Measurements from ENCODE around the gene NUDT16.
A peak's percentile ranks its signal among the peaks of the same experiment; 100 is the strongest.

The NUDT16 gene

DNA sequence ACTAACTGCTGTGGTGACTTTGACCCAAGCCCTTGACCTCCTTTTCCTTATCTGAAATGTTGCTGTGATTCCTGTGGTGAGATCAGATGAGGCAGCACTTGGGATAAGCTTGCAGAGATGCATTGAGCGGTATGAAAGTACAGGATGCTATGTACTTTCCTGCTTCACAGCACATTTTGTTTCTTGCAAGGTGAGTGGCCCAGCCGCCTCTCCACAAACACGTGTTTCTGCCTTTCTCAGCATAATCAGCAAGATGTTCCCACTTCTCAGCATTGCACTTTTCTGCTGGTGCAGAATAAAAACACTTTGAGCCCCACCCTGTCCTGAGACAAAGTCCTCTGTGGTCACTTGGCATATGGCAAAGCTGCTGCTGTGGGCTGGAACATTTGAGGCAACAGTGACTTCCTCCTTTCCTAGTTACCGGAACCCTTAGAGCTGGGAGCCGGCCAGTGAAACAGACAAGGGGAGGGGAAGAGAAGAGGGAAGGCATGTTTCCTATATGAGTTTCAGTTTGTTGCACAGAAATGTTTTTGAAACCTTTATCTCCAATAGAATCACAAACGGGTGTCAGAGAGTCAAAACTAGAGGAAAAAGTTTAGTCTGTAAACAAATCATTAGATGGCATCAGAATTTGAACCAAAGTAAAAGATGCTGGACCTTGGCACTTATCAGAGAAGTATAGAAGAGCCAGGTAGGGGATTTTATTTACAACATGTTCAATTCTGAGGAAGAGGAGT lies 5.0 kb downstream of the NUDT16 start:
- no peak for DNase-seq (ENCODE audit: low read depth)

- DNase-seq (ENCODE audit: low read depth), result no peak
These were observed 6.4 kb downstream of the NUDT16 start for GRCh38 chr3:131387796-131388489.

DNA sequence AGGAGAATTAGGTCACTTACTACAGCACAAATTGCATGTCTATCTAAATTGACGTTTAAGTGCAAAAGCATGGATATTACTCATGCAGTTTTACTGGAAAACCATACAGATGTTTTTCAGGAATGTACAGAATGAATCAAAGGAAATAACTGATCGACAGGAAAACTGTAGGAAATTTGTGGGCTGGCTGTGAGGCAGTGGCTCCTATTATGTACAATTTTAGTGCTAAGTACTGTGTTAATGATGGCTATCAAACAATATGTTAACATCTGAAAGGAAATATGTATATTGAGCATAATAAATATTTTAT lies 6.9 kb downstream of the NUDT16 start:
- DNase-seq (ENCODE audit: low read depth), result no peak

GRCh38 chr3:131390331-131390730 lies 8.8 kb downstream of the NUDT16 start:
- no peak for DNase-seq (ENCODE audit: low read depth)

DNA sequence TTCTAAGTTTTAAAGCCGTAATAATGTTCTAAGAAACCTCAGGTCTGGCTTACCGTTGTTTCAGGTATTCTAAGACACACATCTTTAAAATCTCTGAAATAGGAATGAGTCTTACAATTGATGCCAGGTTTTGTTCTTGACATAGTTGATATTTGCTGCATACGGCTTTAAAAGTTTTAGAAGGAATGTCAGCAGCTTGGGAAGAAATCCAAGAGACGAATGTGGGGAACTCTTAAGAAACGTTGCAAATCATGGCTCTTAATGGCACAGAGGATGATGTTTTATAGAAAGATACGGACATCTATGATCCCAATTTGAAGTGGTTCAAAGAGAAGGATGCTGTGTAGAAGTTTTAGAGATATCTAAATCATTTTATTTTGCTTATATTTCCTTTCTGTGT lies 11.5 kb downstream of the NUDT16 start:
- DNase-seq (ENCODE audit: low read depth), result no peak

DNA sequence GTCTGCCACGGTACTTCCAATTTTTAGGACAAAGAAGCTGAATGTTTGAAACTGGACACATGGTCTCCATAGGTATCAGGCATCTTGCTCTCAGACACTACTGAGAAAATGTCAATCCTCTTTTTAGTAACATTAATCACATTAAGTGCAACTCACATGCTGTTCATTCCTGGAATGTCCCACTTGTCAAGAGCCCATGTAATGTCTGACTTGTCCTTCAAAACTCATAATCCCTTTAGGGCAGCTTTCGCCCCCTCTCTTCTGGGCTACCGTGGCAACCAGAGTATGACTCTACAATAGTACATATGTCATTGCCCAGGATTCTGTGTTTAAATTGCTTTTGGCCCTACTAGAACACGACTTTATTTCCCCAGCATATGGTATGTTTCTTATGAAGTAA lies 12.3 kb downstream of the NUDT16 start:
- no peak for DNase-seq (ENCODE audit: low read depth)

DNA sequence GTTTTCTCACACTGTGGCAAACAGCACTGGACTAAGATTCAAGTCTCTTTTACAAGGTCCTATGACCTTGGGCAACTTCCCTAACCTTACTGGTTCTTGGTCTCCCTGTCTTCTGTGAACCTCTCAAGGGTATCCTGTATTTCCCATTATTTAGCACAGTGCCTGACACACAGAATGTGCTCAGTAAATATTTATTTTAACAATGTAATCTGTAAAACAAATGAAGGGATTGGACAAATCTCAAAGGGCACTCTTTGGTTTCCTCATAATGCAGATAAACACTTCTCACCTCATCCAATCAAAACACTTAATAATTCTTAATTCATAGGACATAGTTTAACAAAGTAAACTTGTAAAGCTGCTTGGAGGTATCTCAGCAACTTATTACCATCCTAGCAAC lies 12.8 kb downstream of the NUDT16 start:
- no peak for DNase-seq (ENCODE audit: low read depth)

GRCh38 chr3:131396170-131396569 lies 14.6 kb downstream of the NUDT16 start:
- no peak for DNase-seq (ENCODE audit: low read depth)

- DNase-seq (ENCODE audit: low read depth), result no peak
These were observed 16.3 kb downstream of the NUDT16 start for GRCh38 chr3:131397889-131398288.

- no peak for DNase-seq (ENCODE audit: low read depth)
These were observed 20.4 kb downstream of the NUDT16 start for GRCh38 chr3:131401978-131402377.

- peak; percentile 23 for DNase-seq (ENCODE audit: low read depth)
These were observed 20.9 kb downstream of the NUDT16 start for GRCh38 chr3:131402391-131403039.

GRCh38 chr3:131403216-131403895 lies 21.8 kb downstream of the NUDT16 start:
- no peak for DNase-seq (ENCODE audit: low read depth)

GRCh38 chr3:131405411-131405810 lies 23.8 kb downstream of the NUDT16 start:
- no peak for DNase-seq (ENCODE audit: low read depth)

DNA sequence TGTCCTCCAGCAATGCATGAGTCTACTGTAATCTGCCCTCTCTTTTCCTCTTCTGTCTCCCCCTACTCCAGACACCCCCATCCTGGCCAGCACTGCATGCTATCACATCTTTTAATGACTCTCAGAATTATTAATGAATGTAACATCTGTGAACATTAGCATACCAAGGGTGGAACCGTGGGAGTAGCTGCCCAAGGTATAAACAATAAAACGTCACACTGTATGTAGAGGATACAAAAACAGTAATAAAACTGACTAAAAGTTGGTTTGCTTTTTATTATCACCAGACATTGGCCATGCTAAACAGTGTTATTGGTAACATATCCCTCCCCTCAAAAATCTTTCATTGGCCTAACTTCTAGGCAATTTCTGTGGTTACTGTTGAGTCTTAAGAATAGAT lies 24.7 kb downstream of the NUDT16 start:
- no peak for DNase-seq (ENCODE audit: low read depth)

- DNase-seq (ENCODE audit: low read depth), result no peak
These were observed 36.2 kb downstream of the NUDT16 start for GRCh38 chr3:131417751-131418150.

DNA sequence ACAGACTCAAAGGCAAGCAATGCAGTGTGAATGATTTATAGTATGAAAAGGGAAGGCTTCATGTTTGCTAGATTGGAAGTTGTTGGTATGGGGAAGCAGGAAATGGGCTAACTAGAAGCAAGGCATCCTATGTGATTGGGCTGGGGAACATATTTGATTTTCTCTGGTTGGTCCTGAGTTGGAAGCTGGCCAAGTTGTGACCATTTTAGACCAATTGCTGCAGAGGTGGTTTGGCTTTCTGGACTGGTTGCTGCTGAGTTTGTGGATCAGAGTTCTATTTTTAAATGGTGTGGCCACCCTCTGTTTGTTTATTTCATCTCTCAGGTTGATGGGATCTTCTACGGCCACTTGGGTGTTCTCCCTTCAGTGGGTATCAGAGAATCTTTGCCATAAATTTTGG lies 39.7 kb downstream of the NUDT16 start:
- DNase-seq (ENCODE audit: low read depth), result no peak

DNA sequence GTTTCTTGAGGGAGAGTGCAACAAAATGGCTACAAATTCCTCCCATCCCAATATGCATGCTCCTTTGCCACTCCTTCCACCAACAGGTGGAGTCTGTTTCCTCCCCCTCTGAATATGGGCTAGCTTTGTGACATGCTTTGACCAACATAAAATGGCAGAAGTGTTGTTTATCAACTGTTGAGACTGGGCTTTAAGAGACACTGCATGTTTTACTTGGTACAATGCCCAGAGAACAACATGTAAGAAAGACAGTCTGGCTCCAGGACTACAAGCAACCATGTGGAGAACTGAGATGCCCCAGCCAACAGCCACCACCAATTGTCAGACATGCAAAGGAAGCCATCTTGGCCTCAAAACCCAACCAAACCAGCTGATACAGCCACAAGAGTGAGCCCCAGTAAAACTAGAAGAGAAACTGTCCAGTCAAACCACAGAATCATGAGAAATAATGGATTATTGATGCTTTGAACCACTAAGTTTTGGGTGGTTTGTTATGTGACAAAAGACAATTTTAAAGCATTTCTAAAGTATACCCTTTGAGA lies 40.5 kb downstream of the NUDT16 start:
- DNase-seq (ENCODE audit: low read depth), result no peak

DNA sequence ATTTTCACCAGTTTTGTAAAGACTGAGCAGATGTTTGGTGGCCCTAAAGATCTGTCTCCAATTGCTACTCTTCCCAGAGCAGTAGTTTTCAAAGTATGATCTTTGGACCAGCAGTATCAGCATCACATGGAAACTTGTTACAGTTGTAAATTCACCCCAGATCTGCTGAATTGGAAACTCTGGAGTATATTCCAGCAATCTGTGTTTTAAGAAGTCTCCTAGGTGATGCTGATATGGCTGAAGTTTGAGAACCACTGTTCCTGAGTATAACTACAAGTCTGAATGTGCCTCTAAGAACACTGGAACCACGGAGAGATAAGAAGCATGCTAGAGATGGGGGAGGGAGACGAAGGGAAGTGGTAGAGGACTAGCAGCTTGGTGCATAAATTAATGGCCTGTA lies 45.7 kb downstream of the NUDT16 start:
- no peak for DNase-seq (ENCODE audit: low read depth)

DNA sequence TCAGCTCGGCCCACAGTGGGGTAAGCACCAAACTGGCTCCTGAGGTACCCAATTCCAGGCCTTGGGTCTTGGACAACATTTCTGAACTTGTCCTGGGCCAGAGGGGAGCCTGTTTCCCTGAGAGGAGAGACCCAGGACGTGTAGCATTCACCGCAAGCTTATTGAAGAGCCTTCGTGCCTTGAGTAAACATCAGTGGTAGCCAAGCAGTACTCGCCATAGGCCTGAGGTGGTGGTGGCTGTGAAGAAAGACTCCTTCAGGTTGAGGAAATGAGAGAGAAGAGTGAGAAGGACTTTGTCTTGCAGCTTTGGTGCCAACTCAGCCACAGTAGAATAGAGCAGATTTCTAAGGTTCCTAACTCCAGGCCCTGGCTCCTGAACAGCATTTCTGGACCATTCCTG lies 50.2 kb downstream of the NUDT16 start:
- DNase-seq (ENCODE audit: low read depth), result no peak

GRCh38 chr3:131432441-131432840 lies 50.9 kb downstream of the NUDT16 start:
- DNase-seq (ENCODE audit: low read depth), result no peak

- no peak for DNase-seq (ENCODE audit: low read depth)
These were observed 53.4 kb downstream of the NUDT16 start for GRCh38 chr3:131435000-131435399.
